ENCODE data around the gene CAPN8.

CAPN8 gene

GRCh38 chr1:223665592-223666312, at the start of gene CAPN8:
Gene CAPN8 (minus strand): TSS chr1:223665701. CDS start chr1:223665646, 55 bp downstream.
- no peak for DNase-seq

DNA sequence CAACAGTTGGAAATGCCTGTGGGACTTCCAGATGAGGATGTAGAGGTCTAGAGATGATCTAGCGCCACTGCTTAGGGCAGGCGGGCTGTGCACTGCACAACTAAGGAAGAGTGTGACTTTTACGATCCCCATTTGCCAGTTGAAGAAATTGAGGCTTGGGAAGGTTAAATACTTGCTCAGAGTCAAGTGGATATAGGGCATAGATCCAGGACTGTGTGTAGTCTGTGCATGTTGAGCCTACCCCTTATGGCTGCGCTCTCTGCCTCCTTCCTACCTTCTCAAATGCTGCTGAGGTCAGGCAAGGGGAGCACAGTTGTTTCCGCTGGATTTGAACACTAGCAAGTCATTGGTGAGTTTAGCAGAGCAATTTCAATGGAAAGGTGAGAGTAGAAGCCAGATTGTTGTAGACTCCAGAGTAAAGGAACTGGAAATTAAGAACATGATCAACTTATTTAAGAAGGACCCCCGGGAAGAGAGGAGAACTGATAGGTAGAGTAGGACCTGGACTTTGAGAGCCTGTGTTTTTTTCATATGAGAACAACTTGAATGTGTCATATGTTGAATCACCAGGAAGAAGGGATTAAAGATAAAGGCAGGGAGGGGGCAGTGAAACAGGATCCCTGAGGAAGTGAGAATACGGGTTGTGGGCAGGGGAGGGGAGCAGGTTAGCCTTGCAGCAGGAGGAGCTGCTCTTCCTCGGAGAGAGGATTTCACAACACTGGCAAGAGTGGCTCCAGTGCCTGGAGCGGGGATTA, 49.5 kb upstream of the CAPN8 start:
- DNase-seq: no peak

DNA sequence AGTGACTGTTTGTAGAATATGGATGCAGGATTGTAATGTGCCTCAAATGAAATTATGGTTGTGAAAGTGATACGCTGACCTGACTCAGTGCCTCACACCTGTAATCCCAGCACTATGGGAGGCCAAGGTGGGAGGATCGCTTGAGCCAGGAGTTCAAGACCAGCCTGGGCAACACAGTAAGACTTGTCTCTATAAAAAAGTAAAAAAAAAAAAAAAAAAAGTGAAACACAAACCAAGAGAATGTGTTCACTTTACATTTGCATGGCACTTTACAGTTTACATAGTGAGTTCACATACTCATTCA, 48.9 kb upstream of the CAPN8 start:
- DNase-seq: no peak

DNA sequence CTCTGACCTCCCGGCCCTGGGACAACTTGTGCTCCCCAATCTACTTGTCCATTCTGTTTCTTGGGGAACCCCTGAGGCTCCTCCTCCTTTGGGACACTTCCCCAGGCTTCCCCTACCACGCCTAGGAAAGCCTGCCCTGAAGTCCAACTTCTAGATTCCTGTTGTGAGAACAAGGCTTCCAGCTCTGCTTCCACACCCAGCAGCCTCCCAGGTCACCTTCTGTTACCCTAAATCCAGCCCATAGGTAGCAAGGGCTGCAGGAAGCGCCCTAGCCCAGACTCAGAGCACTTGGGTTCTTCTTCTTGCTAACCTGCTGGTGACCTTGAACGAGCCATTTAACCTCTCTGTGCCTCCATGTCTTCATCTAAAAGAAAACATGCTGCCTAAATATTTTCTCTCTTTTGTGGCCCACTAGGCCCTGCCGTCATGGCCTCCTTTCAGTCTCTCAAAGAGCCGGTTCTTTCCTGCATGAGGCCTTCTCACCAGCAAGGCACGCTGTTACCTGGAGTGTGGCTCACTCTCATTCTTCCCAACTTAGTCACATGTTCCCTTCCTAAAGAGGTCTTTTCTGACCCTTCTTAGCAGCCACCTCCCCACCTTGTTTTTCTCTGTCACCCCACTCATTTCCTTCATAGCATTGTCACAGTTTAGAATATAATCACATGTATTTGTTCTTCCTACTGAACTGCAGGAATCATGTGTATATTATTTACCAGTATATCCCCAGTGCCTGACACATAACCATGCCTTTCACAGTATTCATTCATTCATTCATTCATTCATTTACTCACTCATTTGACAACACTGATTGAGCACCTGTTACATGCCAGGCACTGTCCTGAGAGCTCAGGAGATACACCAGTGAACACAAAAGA, 48.3 kb upstream of the CAPN8 start:
- no peak for DNase-seq

DNA sequence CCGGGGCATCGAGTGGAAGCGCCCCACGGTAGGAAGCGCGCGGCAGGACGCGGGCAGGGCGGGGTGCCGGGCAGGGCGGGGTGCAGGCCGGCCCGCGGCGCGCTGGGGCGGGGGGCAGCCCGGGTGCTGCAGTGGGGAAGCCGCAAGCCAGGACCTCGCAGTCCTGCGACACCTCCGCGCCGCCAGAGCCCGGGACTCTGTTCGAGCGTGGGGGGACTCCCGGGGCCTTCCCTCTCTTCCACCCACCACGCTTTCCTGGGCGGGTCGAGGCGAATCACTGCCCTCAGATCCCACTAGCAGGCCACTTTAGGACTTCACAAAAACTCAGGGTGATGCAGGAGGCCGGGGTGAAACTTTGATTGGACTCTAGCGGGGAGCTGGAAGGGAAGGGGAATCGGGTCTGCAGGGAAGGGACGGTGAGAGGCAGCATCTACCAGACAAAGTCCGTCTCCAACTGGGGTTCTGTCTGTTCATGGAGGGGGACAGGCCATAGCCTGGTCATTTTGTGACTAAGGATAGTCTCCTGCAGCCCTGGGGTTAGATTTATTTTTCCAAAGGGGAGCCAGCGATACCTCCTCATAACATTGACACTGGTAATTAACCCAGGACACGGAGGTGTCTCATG, 47.5 kb upstream of the CAPN8 start:
- peak; percentile 19 for DNase-seq

- peak; percentile 41 for DNase-seq
Observed at GRCh38 chr1:223712194-223712849, 46.8 kb upstream of the CAPN8 start, which contains the start of gene CAPN2. Gene CAPN2 (plus strand): TSS chr1:223712539. CDS start chr1:223712641, 102 bp downstream.

DNA sequence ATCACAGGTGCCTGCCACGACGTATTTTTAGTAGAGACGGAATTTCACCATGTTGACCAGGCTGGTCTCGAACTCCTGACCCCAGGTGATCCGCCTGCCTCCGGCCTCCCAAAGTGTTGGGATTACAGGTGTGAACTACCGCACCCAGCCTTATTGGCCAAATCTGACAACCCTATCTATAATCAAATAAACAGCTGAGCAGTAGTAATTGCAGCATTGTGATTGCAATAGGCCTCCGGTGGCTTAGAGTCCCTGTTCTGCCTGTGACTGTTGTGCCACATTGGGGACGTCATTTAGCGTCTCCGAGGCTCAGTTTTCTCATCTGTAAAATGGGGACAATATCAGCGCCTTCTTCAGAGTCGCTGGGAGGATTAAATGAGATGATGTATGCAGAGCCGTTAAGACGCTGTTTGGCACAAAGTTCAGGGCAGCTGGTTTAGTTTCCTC, 46.3 kb upstream of the CAPN8 start:
- DNase-seq: no peak

DNA sequence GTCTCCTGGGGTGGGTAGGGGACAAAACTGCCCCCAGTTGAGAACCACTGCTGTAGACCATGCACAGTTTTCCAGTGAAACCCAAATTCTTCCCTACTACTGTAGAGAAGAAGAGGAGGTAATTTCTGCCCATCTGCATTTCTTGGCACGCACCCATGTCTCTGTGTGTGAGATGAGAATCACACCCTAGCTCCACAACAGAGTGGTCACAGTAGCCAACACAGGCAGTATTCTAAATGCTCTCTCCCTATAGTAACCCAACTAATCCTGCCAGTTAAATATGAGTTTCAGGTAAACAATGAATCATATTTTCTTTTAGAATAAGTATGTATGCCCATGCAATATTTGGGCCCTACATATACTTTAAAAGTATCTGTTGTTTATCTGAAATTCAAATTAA, 45.7 kb upstream of the CAPN8 start:
- no peak for DNase-seq

GRCh38 chr1:223710179-223711133, 45.0 kb upstream of the CAPN8 start:
- no peak for DNase-seq

- no peak for DNase-seq
Observed at GRCh38 chr1:223709598-223709997, 44.1 kb upstream of the CAPN8 start.

DNA sequence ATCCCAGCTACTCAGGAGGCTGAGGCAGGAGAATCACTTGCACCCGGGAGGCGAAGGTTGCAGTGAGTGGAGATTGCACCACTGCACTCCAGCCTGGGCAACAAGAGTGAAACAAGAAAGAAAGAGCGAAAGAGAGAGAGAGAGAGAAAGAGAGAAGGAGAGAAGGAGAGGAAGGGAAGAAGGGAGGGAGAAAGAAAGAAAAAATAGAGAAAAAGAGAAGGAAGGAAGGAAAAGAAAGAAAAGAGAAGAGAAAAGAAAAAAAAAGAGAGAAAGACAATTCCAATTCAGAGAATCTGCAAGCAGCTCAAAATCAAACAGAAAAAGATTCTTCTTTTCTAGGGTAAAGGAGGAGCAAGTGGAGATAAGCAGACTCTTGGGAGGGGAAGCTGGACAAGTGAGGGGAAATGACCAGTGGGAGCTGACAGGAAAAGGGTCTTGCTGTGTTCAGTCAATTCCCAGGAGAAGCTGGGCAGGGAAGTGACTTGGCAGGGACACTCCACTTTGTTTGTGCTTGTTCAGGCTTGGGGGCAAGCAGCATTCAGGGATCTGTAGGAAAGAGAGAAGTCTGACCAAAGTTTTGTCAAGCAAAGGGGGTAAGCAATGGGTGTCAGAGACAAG, 43.3 kb upstream of the CAPN8 start:
- DNase-seq: no peak

DNA sequence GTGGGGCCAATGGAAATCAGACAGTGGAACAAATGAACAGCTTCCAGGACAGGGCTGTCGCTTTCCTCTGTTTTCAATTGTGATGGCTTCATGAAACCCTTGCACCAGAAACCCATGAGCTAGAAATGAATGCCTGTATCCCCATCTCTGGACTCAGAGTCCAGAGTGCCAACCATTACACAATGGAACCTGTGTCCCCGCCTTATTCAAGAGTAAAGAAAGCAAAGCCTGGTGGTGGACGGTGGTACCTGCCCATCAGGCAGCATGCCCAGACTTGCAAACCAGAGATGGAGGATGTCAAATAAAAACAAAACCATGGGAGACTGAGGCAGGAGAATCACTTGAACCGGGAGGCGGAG, 42.5 kb upstream of the CAPN8 start:
- DNase-seq: peak; percentile 89

DNA sequence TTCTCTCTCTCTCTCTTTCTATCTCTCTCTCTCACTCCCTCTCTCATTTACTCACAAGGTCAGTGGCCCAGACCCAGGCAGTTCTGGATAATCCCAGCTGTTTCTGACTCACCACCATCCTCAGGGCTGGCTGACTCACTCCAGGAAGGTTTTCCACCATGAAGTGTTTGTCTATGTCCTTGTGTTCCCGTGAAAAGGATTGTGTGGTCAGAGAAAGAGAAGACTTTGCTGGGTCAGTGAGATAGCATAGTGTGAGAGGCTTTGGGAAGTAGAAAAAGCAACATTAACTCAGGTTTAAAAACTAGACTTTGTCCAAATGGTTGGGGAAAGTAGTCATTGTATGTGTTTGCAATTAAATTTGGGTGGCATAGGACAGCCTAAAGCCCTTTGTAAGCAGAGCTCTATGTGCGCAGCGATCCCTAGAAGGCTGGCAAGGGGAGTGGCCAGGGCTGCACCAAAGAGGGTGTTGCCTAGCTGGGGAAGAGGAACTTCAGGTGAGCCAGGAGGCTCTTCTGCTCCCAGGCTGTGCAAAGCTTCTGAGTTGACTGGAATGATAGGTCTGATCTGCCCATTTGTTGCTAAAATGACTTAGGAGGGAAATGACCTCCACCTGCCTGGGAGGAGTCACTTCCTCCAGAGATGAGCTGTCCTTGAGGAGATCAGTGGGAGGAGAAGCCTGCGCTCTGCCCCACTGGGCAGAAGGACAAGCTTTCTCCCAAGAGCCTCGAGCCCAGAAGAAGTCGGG, 41.9 kb upstream of the CAPN8 start:
- peak; percentile 89 for DNase-seq

DNA sequence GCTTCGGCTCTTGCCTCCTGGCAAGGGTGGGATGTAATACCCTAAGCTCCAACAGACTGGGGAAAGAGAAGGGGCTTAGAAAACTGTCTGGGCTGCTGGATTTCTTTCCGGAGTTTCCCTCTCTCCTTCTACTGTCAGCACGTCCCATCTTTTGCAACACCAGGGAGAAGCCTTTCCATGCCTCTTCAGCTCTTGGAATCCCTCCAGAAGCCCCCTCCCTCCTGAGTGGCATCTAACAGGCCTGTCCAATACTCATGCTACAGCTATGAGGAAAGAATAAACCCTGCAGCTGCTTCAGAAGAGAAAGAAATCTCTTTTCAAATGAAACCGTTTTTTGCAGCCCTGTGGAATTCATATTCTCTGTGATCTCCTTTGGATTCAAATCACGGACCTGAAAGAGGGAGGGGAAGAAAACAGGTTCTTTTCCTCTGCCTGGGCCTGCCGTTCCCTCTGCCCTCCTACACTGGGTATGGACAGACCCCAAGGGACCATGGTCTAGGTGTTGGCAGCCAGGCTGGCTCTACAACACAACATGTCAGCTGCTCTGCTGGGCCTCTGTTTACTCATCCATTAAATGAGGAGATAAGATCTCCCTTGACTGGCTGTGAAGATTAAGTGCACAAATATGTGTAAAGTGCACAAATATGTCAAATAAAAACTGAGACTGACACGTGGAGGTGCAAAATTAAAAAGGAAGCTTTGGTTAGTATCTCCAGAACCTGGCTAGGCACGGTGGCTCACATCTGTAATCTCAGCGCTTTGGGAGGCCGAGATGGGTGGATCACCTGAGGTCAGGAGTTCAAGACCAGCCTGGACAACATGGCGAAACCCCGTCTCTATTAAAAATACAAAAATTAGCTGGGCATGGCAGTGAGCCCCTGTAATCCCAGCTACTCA, 40.8 kb upstream of the CAPN8 start:
- peak; percentile 92 for DNase-seq

DNA sequence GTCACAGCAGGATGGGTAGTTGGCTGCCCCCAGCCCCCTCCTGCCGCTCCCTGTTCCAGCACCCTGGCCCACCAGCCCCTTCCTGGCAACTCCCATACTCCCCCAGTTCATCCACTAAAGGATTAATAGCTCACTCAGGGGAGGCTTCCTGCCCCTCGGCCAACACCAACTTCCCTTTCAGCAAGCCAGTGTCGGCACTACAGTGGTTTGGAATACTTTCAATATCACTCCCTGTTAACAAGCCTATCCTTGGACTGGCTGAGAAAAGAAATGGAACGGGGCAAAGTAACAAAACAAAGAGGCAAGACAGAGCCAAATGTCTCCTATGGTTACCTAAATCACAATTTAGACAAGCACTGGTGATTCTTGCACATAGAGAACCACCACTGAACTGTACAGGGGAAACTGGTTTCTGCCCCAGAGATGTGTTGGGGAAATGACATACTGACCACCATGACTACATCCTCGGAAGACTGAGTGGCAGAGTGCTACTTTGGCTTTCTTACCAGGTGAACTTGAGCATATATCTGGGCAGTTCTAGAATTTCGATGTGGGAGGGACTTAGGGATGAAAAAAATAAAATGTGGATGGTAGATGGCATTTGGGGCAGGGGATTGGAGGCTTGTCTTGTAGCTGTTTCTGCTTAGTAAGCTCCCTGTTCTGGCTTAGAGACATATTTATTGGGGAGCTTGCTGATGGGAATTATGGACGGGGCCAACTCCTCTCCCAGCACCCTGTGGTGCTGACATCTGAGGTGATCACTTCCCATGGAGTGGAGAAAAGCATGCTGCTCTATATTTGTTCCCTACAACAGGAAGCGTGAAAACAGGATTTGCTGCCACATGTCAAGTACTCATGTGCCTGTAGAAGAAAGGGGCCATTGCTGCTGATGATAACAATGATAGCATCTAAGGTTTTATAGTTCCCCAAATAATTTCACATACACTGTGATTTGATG, 39.7 kb upstream of the CAPN8 start:
- peak; percentile 49 for DNase-seq

DNA sequence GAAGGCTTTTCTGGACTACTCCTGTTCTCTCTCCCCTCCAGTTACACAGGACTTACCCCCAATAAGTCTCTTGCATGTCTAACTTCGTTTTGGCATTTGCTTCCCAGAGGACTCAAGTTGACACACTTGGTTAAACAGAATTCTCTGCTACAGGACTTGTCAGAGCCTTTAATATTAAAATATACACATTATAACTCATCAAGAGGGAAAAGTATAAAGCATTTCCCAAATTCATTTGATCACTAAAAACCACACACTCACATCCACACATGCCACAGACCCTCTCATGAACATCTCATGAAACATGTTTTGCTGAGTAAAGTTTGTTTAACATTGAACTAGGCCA, 38.1 kb upstream of the CAPN8 start:
- no peak for DNase-seq

- DNase-seq: no peak
Observed at GRCh38 chr1:223702735-223703667, 37.5 kb upstream of the CAPN8 start.
